ENCODE results near the gene ADAMTS9.

GRCh38 chr3:64488939-64489338 is 198.9 kb downstream of the ADAMTS9 start:
- TF ChIP-seq GABPA (IDR thresholded peaks at IDR 0.05; ENCODE audit: low read depth) = no peak
- TF ChIP-seq, protein P1, sequence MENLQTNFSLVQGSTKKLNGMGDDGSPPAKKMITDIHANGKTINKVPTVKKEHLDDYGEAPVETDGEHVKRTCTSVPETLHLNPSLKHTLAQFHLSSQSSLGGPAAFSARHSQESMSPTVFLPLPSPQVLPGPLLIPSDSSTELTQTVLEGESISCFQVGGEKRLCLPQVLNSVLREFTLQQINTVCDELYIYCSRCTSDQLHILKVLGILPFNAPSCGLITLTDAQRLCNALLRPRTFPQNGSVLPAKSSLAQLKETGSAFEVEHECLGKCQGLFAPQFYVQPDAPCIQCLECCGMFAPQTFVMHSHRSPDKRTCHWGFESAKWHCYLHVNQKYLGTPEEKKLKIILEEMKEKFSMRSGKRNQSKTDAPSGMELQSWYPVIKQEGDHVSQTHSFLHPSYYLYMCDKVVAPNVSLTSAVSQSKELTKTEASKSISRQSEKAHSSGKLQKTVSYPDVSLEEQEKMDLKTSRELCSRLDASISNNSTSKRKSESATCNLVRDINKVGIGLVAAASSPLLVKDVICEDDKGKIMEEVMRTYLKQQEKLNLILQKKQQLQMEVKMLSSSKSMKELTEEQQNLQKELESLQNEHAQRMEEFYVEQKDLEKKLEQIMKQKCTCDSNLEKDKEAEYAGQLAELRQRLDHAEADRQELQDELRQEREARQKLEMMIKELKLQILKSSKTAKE (IDR thresholded peaks at IDR 0.05; ENCODE audit: low read depth, poor library complexity, severe bottlenecking) = no peak
- TF ChIP-seq KDM1A (IDR thresholded peaks at IDR 0.05; ENCODE audit: borderline replicate concordance) = no peak
- no peak for TF ChIP-seq MYC (IDR thresholded peaks at IDR 0.05; ENCODE audit: insufficient read depth, insufficient read length, insufficient replicate concordance, low read length, severe bottlenecking)
